Measurements from ENCODE around the gene RFNG. TPM values are rescaled to one million over a fixed set of nuclear protein-coding genes. Genes with fewer than 3 reads are reported as not detected.

RFNG gene
- polyA plus RNA-seq, 1 experiment, result 11.8 TPM

DNA sequence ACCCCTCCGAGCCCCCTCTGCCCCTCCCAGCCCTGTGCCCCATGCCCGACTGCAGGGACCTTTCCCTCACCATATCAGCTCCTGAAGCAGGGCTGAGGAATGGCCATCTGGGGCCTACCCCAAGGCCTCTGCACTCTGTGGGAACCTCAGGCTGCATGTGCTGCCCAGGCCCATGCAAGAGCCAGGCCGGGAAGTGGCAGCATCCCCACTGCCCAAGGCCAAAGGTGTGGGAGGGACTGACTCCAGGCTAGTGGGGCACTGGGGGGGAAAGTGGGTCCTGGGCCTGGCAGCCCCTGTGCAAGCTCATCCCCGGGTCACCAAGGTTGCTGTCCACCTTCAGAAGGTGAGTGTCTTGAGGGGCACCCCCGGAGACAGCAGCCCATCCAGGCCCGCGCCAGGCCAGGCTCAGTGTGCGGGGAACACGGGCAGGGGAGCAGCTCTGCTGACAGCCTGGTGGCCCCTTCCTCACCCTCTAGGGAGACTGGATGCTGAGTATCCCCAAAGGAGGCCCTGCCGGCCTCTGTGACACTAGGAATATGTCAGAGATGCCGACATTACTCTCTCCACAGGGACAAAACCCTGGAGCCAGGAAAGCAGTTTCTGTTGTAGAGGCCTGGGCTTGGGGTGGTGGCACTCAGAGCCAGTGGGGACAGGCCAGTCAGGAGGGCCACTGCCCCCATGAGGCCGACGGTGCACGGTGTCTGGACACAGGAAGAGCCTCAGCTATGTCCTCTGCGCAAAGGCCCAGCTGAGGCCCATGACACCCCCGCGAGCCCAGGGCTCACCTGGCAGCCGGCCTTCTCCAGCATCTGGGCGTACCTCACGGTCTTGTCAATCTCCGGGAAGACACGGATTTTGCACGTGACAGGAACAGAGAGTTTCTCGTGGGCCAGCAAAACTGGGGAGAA, 10.7 kb upstream of the RFNG start:
- TF ChIP-seq, protein P1, sequence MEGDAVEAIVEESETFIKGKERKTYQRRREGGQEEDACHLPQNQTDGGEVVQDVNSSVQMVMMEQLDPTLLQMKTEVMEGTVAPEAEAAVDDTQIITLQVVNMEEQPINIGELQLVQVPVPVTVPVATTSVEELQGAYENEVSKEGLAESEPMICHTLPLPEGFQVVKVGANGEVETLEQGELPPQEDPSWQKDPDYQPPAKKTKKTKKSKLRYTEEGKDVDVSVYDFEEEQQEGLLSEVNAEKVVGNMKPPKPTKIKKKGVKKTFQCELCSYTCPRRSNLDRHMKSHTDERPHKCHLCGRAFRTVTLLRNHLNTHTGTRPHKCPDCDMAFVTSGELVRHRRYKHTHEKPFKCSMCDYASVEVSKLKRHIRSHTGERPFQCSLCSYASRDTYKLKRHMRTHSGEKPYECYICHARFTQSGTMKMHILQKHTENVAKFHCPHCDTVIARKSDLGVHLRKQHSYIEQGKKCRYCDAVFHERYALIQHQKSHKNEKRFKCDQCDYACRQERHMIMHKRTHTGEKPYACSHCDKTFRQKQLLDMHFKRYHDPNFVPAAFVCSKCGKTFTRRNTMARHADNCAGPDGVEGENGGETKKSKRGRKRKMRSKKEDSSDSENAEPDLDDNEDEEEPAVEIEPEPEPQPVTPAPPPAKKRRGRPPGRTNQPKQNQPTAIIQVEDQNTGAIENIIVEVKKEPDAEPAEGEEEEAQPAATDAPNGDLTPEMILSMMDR (IDR thresholded peaks at IDR 0.05; ENCODE audit: low read depth, low read length), result no peak
- Histone ChIP-seq H3K9me3 (ENCODE audit: control insufficient read depth, insufficient read depth, low read length) (no peaks in the 10 kb centered on the region; the same call in 1 of the 2 replicates), H3K4me3 (ENCODE audit: low read depth, low read length) (no peak overlapping the region), H3K27ac (ENCODE audit: low read depth, low read length) (no peak overlapping the region), H3K27me3 (ENCODE audit: control insufficient read depth, insufficient read depth, low read length) (no peaks in the 10 kb centered on the region)
- DNase-seq (ENCODE audit: low read depth, low spot score), result no peak
- ChIA-PET CTCF (no interaction called here), POLR2A (interaction anchor here (0.6 kb wide), 1 partner anchor 25 kb away, joined by 3 read pairs; the partner anchor contains the start of gene DCXR)

DNA sequence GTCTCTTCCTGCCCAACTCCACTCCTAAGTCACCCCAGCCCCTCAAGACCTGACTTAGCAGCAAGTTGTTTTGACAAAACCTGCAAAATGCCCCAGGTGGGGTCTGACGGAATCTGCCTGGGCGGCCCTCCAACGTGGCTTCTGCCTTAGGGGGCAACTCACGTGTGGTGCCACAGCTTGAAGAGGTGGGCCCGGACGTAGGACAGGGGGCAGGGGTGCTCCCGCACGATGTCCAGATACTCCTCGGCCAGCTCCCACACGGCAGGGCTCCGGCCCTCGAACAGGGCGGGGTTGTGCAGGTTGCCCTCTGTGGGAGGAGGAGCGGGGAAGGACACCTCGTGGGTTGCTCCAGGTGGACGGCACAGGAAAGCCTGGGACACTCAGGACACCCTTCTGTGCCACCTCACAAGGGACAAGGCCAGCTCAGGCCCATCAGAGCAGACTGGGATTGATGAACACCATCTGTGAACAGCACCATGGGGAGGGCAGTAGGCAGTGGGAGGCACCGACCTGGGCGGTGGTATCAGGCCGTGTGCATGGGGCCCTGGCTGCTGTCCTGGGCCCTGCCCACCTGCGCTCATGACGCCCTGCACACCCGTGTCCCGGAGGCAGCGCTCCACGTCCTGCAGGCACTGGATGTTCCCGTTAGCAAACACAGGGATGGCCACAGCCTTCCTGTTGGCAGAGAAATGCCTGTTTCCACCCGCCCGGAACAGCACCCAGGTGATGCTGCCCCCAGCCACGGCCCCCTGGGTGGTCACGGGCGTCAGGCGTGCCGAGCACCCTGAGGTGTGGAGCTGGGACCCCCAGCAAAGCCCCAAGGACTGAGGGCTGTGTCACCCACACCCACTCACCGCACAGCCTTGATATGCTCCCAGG, 9.7 kb upstream of the RFNG start:
- no peaks in the 10 kb centered on the region for H3K27me3 ChIP-seq (ENCODE audit: control insufficient read depth, insufficient read depth, low read length)
- CTCF ChIA-PET, result no interaction called here
- no peak for DNase-seq (ENCODE audit: low read depth, low spot score)
- TF ChIP-seq, protein P1 (IDR thresholded peaks at IDR 0.05; ENCODE audit: low read depth, low read length), result no peak
- no peaks in the 10 kb centered on the region; the same call in 1 of the 2 replicates for H3K9me3 ChIP-seq (ENCODE audit: control insufficient read depth, insufficient read depth, low read length)
- H3K4me3 ChIP-seq (ENCODE audit: low read depth, low read length), result no peak overlapping the region
- POLR2A ChIA-PET, result interaction anchor here (0.7 to 1.7 kb wide), 2 partner anchors 16 to 38 kb away, joined by 3 to 4 read pairs; partner anchors contain the start of genes CENPX and LRRC45
- H3K27ac ChIP-seq (ENCODE audit: low read depth, low read length), result no peak overlapping the region

DNA sequence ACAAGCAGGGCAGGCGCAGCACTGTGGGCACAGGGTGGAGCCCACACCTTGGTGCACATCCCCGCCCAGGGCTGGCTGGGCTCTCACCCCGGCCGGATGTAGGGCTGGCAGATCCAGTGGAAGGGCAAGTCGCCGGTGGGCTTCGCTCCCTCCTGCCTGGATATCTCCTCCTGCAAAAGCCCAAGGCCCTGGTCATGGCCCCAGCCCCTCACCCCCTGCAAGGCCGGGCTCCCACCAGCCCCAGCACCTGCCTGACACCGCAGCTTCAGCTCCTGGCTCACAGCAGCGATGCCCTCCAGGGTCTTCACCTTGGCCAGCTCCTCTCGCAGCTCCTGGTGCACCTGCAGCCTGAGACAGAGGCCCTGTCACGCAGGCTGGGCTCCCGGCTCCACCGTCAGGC, 9.0 kb upstream of the RFNG start:
- no peak for DNase-seq (ENCODE audit: low read depth, low spot score)
- Histone ChIP-seq H3K27me3 (ENCODE audit: control insufficient read depth, insufficient read depth, low read length) (no peaks in the 10 kb centered on the region), H3K4me3 (ENCODE audit: low read depth, low read length) (no peak overlapping the region), H3K9me3 (ENCODE audit: control insufficient read depth, insufficient read depth, low read length) (no peaks in the 10 kb centered on the region; the same call in 1 of the 2 replicates), H3K27ac (ENCODE audit: low read depth, low read length) (no peak overlapping the region)
- CTCF ChIA-PET, result no interaction called here
- POLR2A ChIA-PET, result interaction anchor here (0.7 to 2.2 kb wide), 3 partner anchors 16 to 38 kb away, joined by 3 to 5 read pairs (median 4); partner anchors contain the start of genes CENPX, DCXR and LRRC45
- TF ChIP-seq, protein P1 (IDR thresholded peaks at IDR 0.05; ENCODE audit: low read depth, low read length), result no peak

DNA sequence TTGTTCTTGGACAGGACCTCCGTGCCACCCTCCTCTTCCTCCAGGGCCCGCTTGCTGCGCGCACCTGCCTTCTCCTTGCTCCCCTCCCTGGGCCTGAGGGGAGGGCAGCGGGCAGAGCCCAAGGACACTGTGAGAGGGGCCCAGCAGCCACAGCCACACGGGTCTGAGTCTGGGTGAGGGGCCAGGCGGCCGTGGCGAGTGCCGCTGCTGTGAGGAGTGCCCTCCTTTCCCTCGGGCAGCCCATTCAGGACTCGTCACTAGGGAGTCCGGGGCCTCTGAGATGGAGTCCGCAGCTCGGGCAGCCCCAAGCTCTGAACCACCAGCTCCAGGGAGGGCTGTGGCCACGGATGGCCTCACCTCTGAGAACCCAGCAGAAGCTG, 8.4 kb upstream of the RFNG start:
- Histone ChIP-seq H3K4me3 (ENCODE audit: low read depth, low read length) (no peak overlapping the region), H3K27ac (ENCODE audit: low read depth, low read length) (no peak overlapping the region), H3K9me3 (ENCODE audit: control insufficient read depth, insufficient read depth, low read length) (no peaks in the 10 kb centered on the region; the same call in 1 of the 2 replicates), H3K27me3 (ENCODE audit: control insufficient read depth, insufficient read depth, low read length) (no peaks in the 10 kb centered on the region)
- no peak for DNase-seq (ENCODE audit: low read depth, low spot score)
- TF ChIP-seq, protein P1 (IDR thresholded peaks at IDR 0.05; ENCODE audit: low read depth, low read length), result no peak
- POLR2A ChIA-PET, result interaction anchor here (1.7 to 2.2 kb wide), 2 partner anchors 17 to 22 kb away, joined by 3 to 5 read pairs; partner anchors contain the start of gene DCXR
- CTCF ChIA-PET, result no interaction called here
